ENCODE results near the gene THNSL1.

THNSL1 gene

DNA sequence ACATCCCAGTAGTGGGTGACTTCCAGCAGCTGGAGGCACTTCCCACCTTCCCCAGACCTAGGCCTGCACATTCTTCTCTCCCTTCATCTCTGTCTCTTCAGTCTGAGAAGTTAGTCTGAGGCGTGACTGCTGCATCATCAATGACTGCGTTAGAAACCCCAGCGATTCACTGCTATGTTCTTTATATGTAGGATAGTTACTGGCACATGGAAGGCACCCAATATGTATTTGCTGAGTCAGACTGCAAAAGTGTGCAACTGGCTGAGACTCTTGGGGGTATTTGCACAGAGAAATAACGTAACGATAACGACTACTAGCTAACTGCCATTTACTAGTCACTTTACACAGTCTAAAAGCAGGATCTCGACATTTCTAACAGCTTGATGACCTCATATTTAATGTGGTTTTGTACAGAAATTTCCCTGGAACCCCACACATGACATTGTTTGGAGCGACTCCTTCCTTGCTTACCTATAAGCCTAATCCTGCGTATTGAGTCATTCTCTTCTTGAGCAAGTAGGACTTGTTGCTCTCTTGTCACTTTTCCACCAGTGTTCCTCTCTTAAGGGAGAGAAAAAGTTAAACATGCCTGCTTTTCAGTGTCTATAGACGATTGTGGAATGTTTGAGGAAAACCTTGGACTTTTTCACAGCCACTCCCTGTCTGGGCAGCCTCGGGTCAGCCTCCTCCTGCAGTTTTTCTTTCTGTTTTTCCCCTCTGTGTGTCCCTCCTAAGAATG is 45.5 kb downstream of the THNSL1 start:
- peak overlapping the region; percentile 22 for H3K4me3 ChIP-seq (replicated peaks; ENCODE audit: low read depth, low read length)
- no peak for DNase-seq (ENCODE audit: low read depth)
- TF ChIP-seq, protein P1, sequence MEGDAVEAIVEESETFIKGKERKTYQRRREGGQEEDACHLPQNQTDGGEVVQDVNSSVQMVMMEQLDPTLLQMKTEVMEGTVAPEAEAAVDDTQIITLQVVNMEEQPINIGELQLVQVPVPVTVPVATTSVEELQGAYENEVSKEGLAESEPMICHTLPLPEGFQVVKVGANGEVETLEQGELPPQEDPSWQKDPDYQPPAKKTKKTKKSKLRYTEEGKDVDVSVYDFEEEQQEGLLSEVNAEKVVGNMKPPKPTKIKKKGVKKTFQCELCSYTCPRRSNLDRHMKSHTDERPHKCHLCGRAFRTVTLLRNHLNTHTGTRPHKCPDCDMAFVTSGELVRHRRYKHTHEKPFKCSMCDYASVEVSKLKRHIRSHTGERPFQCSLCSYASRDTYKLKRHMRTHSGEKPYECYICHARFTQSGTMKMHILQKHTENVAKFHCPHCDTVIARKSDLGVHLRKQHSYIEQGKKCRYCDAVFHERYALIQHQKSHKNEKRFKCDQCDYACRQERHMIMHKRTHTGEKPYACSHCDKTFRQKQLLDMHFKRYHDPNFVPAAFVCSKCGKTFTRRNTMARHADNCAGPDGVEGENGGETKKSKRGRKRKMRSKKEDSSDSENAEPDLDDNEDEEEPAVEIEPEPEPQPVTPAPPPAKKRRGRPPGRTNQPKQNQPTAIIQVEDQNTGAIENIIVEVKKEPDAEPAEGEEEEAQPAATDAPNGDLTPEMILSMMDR (IDR thresholded peaks at IDR 0.05; ENCODE audit: low read length, missing control alignments): no peak

DNA sequence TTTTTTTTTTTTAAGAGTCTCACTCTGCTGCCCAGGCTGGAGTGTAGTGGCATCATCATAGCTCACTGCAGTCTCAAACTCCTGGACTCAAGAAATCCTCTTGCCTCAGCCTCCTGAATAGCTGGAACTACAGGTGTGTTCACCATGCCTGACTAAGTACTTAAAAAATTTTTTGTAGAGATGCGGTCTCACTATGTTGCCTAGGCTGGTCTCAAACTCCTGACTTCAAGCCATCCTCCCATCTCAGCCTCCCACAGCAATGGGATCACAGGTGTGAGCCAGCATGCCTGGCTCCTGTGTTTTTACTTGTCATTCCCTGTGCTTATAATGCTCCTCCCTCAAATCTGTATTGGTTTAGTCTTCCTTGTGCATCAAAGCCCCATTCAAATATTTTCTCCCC is 46.7 kb downstream of the THNSL1 start:
- H3K4me3 ChIP-seq (replicated peaks; ENCODE audit: low read depth, low read length): no peak overlapping the region
- TF ChIP-seq, protein P1 (IDR thresholded peaks at IDR 0.05; ENCODE audit: low read length, missing control alignments): no peak
- no peak for DNase-seq (ENCODE audit: low read depth)

GRCh38 chr10:25063644-25064043 is 47.2 kb downstream of the THNSL1 start:
- no peak for DNase-seq (ENCODE audit: low read depth)
- TF ChIP-seq, protein P1 (IDR thresholded peaks at IDR 0.05; ENCODE audit: low read length, missing control alignments): no peak

DNA sequence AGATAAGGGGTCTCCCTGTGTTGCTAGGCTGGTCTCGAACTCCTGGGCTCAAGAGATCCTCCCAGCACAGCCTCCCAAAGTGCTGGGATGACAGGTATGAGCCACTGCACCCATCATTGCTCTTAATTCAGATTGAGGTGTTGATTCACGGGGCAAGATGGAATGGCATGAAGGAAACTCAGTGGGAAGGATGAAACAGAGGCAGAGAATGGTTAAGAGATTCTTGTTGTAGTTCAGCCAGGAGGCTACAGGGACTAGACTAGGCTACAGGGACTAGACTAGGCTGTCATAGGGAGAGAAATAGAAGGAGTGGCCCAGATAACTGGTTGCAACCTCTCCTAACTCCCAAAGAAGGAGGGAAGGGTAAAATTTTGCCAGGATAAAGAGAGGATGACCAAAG is 48.0 kb downstream of the THNSL1 start:
- DNase-seq (ENCODE audit: low read depth): no peak
- TF ChIP-seq, protein P1 (IDR thresholded peaks at IDR 0.05; ENCODE audit: low read length, missing control alignments): no peak
- no peak overlapping the region for H3K4me3 ChIP-seq (replicated peaks; ENCODE audit: low read depth, low read length)

More at GRCh38 chr10:25063644-25064043, 47.2 kb downstream of the THNSL1 start:
- no peak overlapping the region for H3K4me3 ChIP-seq (replicated peaks; ENCODE audit: low read depth, low read length)

GRCh38 chr10:25065761-25066476 is 49.5 kb downstream of the THNSL1 start:
- DNase-seq (ENCODE audit: low read depth): no peak
- H3K4me3 ChIP-seq (replicated peaks; ENCODE audit: low read depth, low read length): no peak overlapping the region
- TF ChIP-seq, protein P1 (IDR thresholded peaks at IDR 0.05; ENCODE audit: low read length, missing control alignments): no peak

DNA sequence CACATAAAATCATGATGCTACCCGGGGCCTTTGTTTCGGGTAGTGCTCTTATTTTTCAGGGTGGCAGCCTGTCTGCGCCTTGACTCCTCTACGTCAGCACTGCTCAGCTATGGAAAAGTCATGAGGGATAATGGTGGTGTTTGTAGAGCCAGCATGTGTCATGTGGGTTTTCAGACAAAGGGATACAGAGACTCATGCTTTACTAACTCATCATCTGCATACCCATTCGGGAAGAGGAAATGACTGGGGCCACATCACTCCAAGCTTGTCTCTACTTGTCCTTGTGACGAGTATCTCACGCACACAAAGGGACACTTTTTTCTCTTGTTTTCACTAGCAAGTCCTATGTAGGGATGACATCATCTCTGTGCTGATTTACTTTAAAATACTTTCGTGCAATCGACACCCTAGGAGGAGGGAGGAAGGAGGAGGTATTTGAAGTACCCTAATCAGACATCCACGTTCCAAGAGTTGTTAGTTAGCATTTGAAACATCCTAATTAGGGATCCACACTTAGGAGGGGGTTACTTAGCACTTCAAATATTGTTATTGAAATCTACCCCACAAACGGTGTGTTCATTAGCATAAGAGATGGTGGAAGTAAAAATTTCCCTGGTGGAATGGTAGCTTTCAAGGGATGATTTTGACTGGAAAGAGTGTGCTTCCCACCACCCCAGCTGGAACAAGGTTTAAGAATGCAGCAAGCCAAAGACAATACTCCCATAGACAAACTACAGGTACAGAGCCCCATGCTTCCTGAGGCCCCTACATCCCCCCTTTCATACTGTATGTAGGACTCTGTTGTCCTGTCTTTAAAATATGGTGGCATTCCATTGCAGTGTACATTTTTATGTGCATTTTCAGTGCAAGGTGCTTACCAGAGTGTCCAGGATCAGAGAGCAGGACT is 52.0 kb downstream of the THNSL1 start:
- DNase-seq (ENCODE audit: low read depth): peak; percentile 56
- TF ChIP-seq, protein P1 (IDR thresholded peaks at IDR 0.05; ENCODE audit: low read length, missing control alignments): no peak
- no peak overlapping the region for H3K4me3 ChIP-seq (replicated peaks; ENCODE audit: low read depth, low read length)
